DOHH2 (cell line): ENCODE data around the gene ZFYVE9.

ENCODE experiments used
- H3F3A ChIP-seq: fragments of 200-600 bp; sonication (generic), shearing (Covaris generic); 2 replicates; pipeline ENCODE4 v1.6.0; 2016; ENCODE audit warnings: antibody characterized with exemption, mild to moderate bottlenecking; ENCODE audit not compliant: control insufficient read depth, insufficient read depth
- H3K27ac ChIP-seq: fragments of 200-600 bp; sonication (generic); 2 replicates; pipeline ENCODE4 v1.5.1; 2014; ENCODE audit warnings: low read depth, mild to moderate bottlenecking, low read length, moderate library complexity
- H3K27me3 ChIP-seq: fragments of 200-600 bp; sonication (generic); 2 replicates; pipeline ENCODE4 v1.6.1; 2014; ENCODE audit warnings: mild to moderate bottlenecking, low read length, mixed read lengths; ENCODE audit not compliant: control insufficient read depth
- H3K36me3 ChIP-seq: fragments of 200-600 bp; sonication (generic); 2 replicates; pipeline ENCODE4 v1.6.1; 2014; ENCODE audit warnings: mild to moderate bottlenecking, low read length, moderate library complexity, mixed read lengths; ENCODE audit not compliant: control insufficient read depth
- H3K4me1 ChIP-seq: fragments of 200-600 bp; sonication (generic); 2 replicates; pipeline ENCODE4 v1.6.1; 2014; ENCODE audit warnings: mild to moderate bottlenecking, low read length, mixed read lengths; ENCODE audit not compliant: control insufficient read depth
- H3K4me2 ChIP-seq: fragments of 200-600 bp; sonication (generic); 2 replicates; pipeline ENCODE4 v1.6.0; 2014; ENCODE audit warnings: mild to moderate bottlenecking, low read length, moderate library complexity
- H3K4me3 ChIP-seq: fragments of 200-600 bp; sonication (generic); 2 replicates; pipeline ENCODE4 v1.5.1; 2014; ENCODE audit warnings: mild to moderate bottlenecking, low read length, mixed read lengths
- H3K79me2 ChIP-seq: fragments of 200-600 bp; sonication (generic); 2 replicates; pipeline ENCODE4 v1.6.1; 2014; ENCODE audit warnings: mild to moderate bottlenecking, low read length, mixed read lengths; ENCODE audit not compliant: control insufficient read depth
- H3K9me2 ChIP-seq: fragments of 200-600 bp; sonication (generic); replicated peaks from 2 replicates; pipeline ENCODE4 v1.6.1; 2014; ENCODE audit warnings: mild to moderate bottlenecking, low read length, mixed read lengths; ENCODE audit not compliant: control insufficient read depth
- H3K9me3 ChIP-seq: fragments of 200-600 bp; sonication (generic); 2 replicates; pipeline ENCODE4 v1.6.1; 2014; ENCODE audit warnings: antibody characterized with exemption, low read length, mixed read lengths; ENCODE audit not compliant: control insufficient read depth, insufficient read depth
- H4K20me1 ChIP-seq: fragments of 200-600 bp; sonication (generic); 2 replicates; pipeline ENCODE4 v1.6.0; 2014; ENCODE audit warnings: low read depth, mild to moderate bottlenecking, antibody characterized with exemption, low read length, moderate library complexity; ENCODE audit not compliant: control insufficient read depth, insufficient read depth
- CTCF ChIP-seq: fragments of 200-600 bp; sonication (generic); IDR thresholded peaks from one replicate; pipeline ENCODE4 v1.5.1; 2014; ENCODE audit warnings: antibody characterized with exemption, mild to moderate bottlenecking, low read depth, low read length; ENCODE audit not compliant: poor library complexity, severe bottlenecking
- EZH2phosphoT487 ChIP-seq: fragments of 200-600 bp; sonication (generic); IDR thresholded peaks from 2 replicates; pipeline ENCODE4 v1.6.1; 2017; ENCODE audit warnings: borderline replicate concordance, mild to moderate bottlenecking, antibody characterized with exemption, low read length, moderate library complexity, mixed read lengths

The ZFYVE9 gene

GRCh38 chr1:52355847-52356505, 214.1 kb downstream of the ZFYVE9 start:
- Histone ChIP-seq H3K27me3 (no peaks in the 10 kb centered on the region), H3K4me2 (no peak overlapping the region), H4K20me1 (no peaks in the 10 kb centered on the region)

GRCh38 chr1:52356818-52357355, 215.0 kb downstream of the ZFYVE9 start:
- no peaks in the 10 kb centered on the region for H4K20me1 ChIP-seq
- H3K9me3 ChIP-seq, result no peaks in the 10 kb centered on the region
- no peak overlapping the region for H3K4me3 ChIP-seq
- H3K4me2 ChIP-seq, result no peak overlapping the region
- H3K4me1 ChIP-seq, result no peaks in the 10 kb centered on the region
- H3F3A ChIP-seq, result no peaks in the 10 kb centered on the region
- peaks cover 88% of the 10 kb centered on the region for H3K36me3 ChIP-seq
- no peak overlapping the region for H3K27ac ChIP-seq
- no peaks in the 10 kb centered on the region for H3K27me3 ChIP-seq
- H3K79me2 ChIP-seq, result no peaks in the 10 kb centered on the region
- no peaks in the 10 kb centered on the region for H3K9me2 ChIP-seq
- TF ChIP-seq EZH2phosphoT487, result no peak

More at GRCh38 chr1:52355847-52356505, 214.1 kb downstream of the ZFYVE9 start:
- Histone ChIP-seq H3K9me2 (no peaks in the 10 kb centered on the region), H3K36me3 (peaks cover 84% of the 10 kb centered on the region), H3K4me3 (no peak overlapping the region), H3K27ac (no peak overlapping the region), H3K4me1 (no peaks in the 10 kb centered on the region), H3F3A (no peaks in the 10 kb centered on the region), H3K9me3 (no peaks in the 10 kb centered on the region), H3K79me2 (no peaks in the 10 kb centered on the region)
- TF ChIP-seq EZH2phosphoT487, result no peak
- no peak for TF ChIP-seq CTCF

GRCh38 chr1:52357397-52357796, 215.5 kb downstream of the ZFYVE9 start:
- Histone ChIP-seq H4K20me1 (no peaks in the 10 kb centered on the region), H3K79me2 (no peaks in the 10 kb centered on the region), H3F3A (no peaks in the 10 kb centered on the region), H3K4me1 (no peaks in the 10 kb centered on the region), H3K9me3 (no peaks in the 10 kb centered on the region), H3K27ac (no peak overlapping the region), H3K9me2 (no peaks in the 10 kb centered on the region), H3K4me3 (no peak overlapping the region), H3K4me2 (no peak overlapping the region), H3K36me3 (peaks cover 94% of the 10 kb centered on the region), H3K27me3 (no peaks in the 10 kb centered on the region)
- TF ChIP-seq EZH2phosphoT487, result no peak
- TF ChIP-seq CTCF, result no peak

GRCh38 chr1:52358851-52359497, 217.1 kb downstream of the ZFYVE9 start:
- H3K4me2 ChIP-seq, result no peak overlapping the region
- H3K9me3 ChIP-seq, result no peaks in the 10 kb centered on the region
- H3K79me2 ChIP-seq, result peaks cover 2% of the 10 kb centered on the region
- H3K4me1 ChIP-seq, result no peaks in the 10 kb centered on the region
- peaks cover 86% of the 10 kb centered on the region for H3K36me3 ChIP-seq
- H4K20me1 ChIP-seq, result no peaks in the 10 kb centered on the region
- no peaks in the 10 kb centered on the region for H3K9me2 ChIP-seq
- H3K27me3 ChIP-seq, result no peaks in the 10 kb centered on the region
- no peaks in the 10 kb centered on the region for H3F3A ChIP-seq
- TF ChIP-seq EZH2phosphoT487 (no peak), CTCF (no peak)
- H3K27ac ChIP-seq, result no peak overlapping the region
- H3K4me3 ChIP-seq, result no peak overlapping the region
